Vagina (tissue), 2 donors: ENCODE data around the gene MRPL20.

Experiments
- CTCF ChIP-seq, 3 experiments: fragments of 450-650 bp in 2 of 3; fragments of 200-600 bp in 1 of 3; sonication (generic) in 1 of 3; IDR thresholded peaks; one replicate each; pipeline ENCODE4 v1.5.1; 2017 to 2019; ENCODE audit warnings: antibody characterized with exemption in 3 of 3, mild to moderate bottlenecking in 2 of 3, moderate library complexity in 2 of 3
- POLR2AphosphoS5 ChIP-seq, 2 donors: sonication (generic); formaldehyde crosslinking; IDR thresholded peaks; one replicate each; pipeline ENCODE4 v1.9.0; 2017; ENCODE audit warnings: antibody characterized with exemption in 2 of 2, mild to moderate bottlenecking in 2 of 2, low read depth in 1 of 2; ENCODE audit not compliant: insufficient read depth in 1 of 2

- TF ChIP-seq CTCF (IDR thresholded peaks at IDR 0.05) (no peak), POLR2AphosphoS5 (IDR thresholded peaks at IDR 0.05; ENCODE audit: insufficient read depth in 1 of 2, low read depth in 1 of 2) (no peak)
Observed at GRCh38 chr1:1361233-1361981, 45.7 kb downstream of the MRPL20 start.
